Stimulated activated CD8-positive, alpha-beta memory T cell treated with anti-CD3 and anti-CD28 coated beads, Interleukin-7, amount 100 ng/mL, for 24 hours (primary cell): ENCODE results near the gene FAM83G.

Experiments
- DNase-seq: peaks from one replicate; pipeline ENCODE4 v3.0.0-alpha.2; 2020; ENCODE audit warnings: low read depth

FAM83G gene

DNA sequence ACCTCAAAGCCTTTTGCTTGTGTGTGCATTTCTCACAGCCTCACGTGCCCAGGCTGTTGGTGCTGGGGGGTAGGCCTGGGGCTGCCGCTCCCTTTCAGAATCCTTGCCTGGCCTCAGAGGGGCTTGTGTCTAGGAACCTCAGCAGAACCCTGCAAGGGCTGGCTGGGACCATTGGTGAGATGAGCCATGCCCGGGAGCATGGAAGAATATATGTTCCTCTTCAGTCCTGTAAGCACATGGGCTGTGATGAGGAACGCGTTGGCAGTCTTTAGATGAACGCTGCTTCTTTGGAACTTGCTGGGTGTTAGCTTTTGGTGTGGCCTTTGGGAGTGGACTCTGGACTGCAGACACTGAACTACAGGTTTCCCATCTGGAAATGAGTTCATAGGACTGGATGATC lies 84.6 kb downstream of the FAM83G start:
- DNase-seq = no peak
